Heart right ventricle (tissue), 16 donors: ENCODE measurements around the gene UBE2J2. TPM values are rescaled to one million over a fixed set of nuclear protein-coding genes. Genes with fewer than 3 reads are reported as not detected.

Source experiments
- ATAC-seq, 8 donors: fragments of 200-7000 bp; cut with Tn5 transposase; one replicate each; pipeline ENCODE4 v1.9.1; 2020; ENCODE audit warnings: mild to moderate bottlenecking in 8 of 8, moderate library complexity in 8 of 8, moderate number of reproducible peaks in 1 of 8
- DNase-seq, 2 donors: peaks; one replicate each; pipeline ENCODE4 v3.0.0-alpha.2; 2020
- H3K27ac ChIP-seq, 10 donors: fragments of 200-600 bp; sonication (generic) in 2 of 10; one replicate each; pipeline versions ENCODE4 v1.5.0 to v1.8.0; 2020 to 2022; ENCODE audit warnings: mild to moderate bottlenecking in 3 of 10
- H3K27me3 ChIP-seq, 7 donors: fragments of 200-600 bp; one replicate each; pipeline ENCODE4 v1.8.0; 2021 to 2022; ENCODE audit warnings: mild to moderate bottlenecking in 2 of 7
- H3K36me3 ChIP-seq, 9 donors: fragments of 200-600 bp; sonication (generic) in 1 of 9; one replicate each; pipeline versions ENCODE4 v1.5.0 to v1.8.0; 2020 to 2022; ENCODE audit warnings: mild to moderate bottlenecking in 2 of 9
- H3K4me1 ChIP-seq, 9 donors: fragments of 200-600 bp; sonication (generic) in 1 of 9; one replicate each; pipeline versions ENCODE4 v1.5.0 to v1.8.0; 2020 to 2022; ENCODE audit warnings: mild to moderate bottlenecking in 4 of 9
- H3K4me3 ChIP-seq, 10 donors: fragments of 200-600 bp; sonication (generic) in 2 of 10; one replicate each; pipeline versions ENCODE4 v1.5.0 to v1.8.0; 2020 to 2022; ENCODE audit warnings: mild to moderate bottlenecking in 7 of 10, moderate library complexity in 2 of 10
- H3K9me3 ChIP-seq, 11 donors: fragments of 200-600 bp in 10 of 11; sonication (generic) in 2 of 11; one replicate each; pipeline versions ENCODE4 v1.5.0 to v1.8.0; 2013 to 2022; ENCODE audit warnings: mild to moderate bottlenecking in 2 of 11, control low read depth in 1 of 11, moderate library complexity in 1 of 11
- WGBS, 2 donors: extraction: QIAGEN DNeasy Blood & Tissue Kit; methylation state at CpG; one replicate each; pipeline ENCODE4 v1.1.7; 2013; ENCODE audit warnings: inconsistent platforms in 1 of 2; 5-methylcytosine and 5-hydroxymethylcytosine counted together
- intact Hi-C, 10 donors: fragments of 100-400 bp; cut with DNase I; formaldehyde crosslinking; loops; one replicate each; pipeline versions ENCODE4 v1.11.1 to v1.14.2; 2022
- polyA plus RNA-seq, 2 donors: library from polyadenylated mRNA; stranded (reverse); fragments of 200-250 nt; gene quantifications; one replicate each; pipeline ENCODE4 v1.2.3, GENCODE V29; 2013
- total RNA-seq, 10 donors: library from RNA; stranded (reverse); fragmentation: NEBNext Ultra II Directional in 3 of 10; extraction: Animal tissue kit (Norgen Biotek cat#: 25700) in 3 of 10; gene quantifications; one replicate each; pipeline versions ENCODE4 v1.2.1 to v1.2.4, GENCODE V29; 2021 to 2023
- TF ChIP-seq, protein P1 (sequence below), 9 donors: fragments of 200-600 bp; sonication (generic) in 2 of 9; IDR thresholded peaks; one replicate each; pipeline versions ENCODE4 v1.5.0 to v1.8.0; 2021 to 2022; ENCODE audit warnings: antibody characterized with exemption in 9 of 9, mild to moderate bottlenecking in 5 of 9, moderate library complexity in 1 of 9
- donor health status: Arrhythmogenic right ventricular cardiomyopathy.
- donor health status: ischemic (EF 13 %, LVEDD 7.1; RV severe dilation, severe dysfunction).
- donor health status: healthy with polysubstance abuse.
- donor health status: DM: no; HTN: yes; CAD: no.
- donor health status: DM: no; HTN: no; CAD: no.
- donor health status: ischemic (EF 25% LVEDD 6.9; RV normal size, moderate dysfunction).
- donor health status: ischemic (EF 25% LVEDD 5.7; RV mildly dilated, moderate dysfunction).
- donor health status: healthy.
- donor health status: DM: yes; HTN: yes; CAD: no.
- donor health status: Ischemic cardiomyopathy.
- donor health status: ischemic (EF 35%, LVEDD 5.7; RV mildly dilated, moderate dysfunction).
- donor health status: nonischemic (EF 11% LVEDD 7.7; RV severe dilation, severe dysfunction).
- donor health status: DM: yes; HTN: yes; CAD: no.
- donor health status: PGD.
- donor health status: ischemic (EF 29% LVEDD 5.4; RV normal size, mild dysfunction).
- donor health status: nonischemic (EF 23%, LVEDD 6.1; RV moderate dilation, normal function).

The UBE2J2 gene
- total and polyA plus RNA-seq, 12 donors: 23.5 to 44.1 (median 30.5) TPM

DNA sequence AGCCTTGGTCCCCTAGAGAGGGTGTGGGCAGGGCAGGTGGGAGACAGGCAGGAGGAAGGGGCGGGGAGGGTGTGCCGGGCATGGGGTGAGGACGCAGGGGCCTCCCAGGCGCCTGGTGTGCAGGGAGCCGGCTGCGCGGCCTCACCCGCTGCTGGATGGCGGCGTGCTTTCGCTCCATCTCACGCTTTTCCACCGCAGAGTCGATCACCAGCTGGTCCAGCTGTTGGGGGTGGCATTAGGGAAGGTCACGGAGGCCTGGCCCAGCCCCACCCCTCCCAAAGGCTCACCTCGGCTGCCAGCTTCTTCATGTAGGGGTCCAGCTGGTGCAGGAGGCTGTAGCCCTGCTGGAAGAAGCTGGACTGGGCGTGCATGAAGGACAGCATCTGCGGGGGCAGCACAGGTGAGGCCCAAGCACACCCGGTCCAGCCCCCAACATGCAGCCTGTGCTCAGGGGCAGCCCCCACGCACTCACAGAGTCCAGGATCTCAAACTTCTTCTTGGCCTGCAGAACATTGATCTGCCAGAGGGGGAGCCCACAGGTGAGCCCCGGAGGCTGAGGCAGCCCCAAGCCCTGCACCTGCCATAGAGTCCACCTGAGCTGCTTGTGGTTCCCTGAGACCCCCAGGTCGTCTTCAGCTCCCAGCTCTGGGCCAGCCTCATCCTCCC lies 26.2 kb upstream of the UBE2J2 start:
- 87 to 90% methylated on average over 18 to 22 of the region's 22 CpGs for WGBS, 2 donors
- Histone ChIP-seq H3K27me3 (no peaks in the 10 kb centered on the region), H3K4me1 (peaks cover 6 to 20% (median 12%) of the 10 kb centered on the region in 9 donors), H3K27ac (no peak overlapping the region), H3K4me3 (no peak overlapping the region), H3K36me3 (peaks cover 0 to 48% (median 16%) of the 10 kb centered on the region in 9 donors), H3K9me3 (no peaks in the 10 kb centered on the region)
- intact Hi-C loops: loop anchor here in 3 of 10 donors (10.0 kb wide), 3 partner anchors 175 to 275 kb away; partner anchors contain the start of gene AGRN (in 1 of the 3)
- DNase-seq (no peak), ATAC-seq (no peak)
- TF ChIP-seq, protein P1, sequence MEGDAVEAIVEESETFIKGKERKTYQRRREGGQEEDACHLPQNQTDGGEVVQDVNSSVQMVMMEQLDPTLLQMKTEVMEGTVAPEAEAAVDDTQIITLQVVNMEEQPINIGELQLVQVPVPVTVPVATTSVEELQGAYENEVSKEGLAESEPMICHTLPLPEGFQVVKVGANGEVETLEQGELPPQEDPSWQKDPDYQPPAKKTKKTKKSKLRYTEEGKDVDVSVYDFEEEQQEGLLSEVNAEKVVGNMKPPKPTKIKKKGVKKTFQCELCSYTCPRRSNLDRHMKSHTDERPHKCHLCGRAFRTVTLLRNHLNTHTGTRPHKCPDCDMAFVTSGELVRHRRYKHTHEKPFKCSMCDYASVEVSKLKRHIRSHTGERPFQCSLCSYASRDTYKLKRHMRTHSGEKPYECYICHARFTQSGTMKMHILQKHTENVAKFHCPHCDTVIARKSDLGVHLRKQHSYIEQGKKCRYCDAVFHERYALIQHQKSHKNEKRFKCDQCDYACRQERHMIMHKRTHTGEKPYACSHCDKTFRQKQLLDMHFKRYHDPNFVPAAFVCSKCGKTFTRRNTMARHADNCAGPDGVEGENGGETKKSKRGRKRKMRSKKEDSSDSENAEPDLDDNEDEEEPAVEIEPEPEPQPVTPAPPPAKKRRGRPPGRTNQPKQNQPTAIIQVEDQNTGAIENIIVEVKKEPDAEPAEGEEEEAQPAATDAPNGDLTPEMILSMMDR (IDR thresholded peaks at IDR 0.05): peak in 2 of 9 donors; percentile 7 to 31

DNA sequence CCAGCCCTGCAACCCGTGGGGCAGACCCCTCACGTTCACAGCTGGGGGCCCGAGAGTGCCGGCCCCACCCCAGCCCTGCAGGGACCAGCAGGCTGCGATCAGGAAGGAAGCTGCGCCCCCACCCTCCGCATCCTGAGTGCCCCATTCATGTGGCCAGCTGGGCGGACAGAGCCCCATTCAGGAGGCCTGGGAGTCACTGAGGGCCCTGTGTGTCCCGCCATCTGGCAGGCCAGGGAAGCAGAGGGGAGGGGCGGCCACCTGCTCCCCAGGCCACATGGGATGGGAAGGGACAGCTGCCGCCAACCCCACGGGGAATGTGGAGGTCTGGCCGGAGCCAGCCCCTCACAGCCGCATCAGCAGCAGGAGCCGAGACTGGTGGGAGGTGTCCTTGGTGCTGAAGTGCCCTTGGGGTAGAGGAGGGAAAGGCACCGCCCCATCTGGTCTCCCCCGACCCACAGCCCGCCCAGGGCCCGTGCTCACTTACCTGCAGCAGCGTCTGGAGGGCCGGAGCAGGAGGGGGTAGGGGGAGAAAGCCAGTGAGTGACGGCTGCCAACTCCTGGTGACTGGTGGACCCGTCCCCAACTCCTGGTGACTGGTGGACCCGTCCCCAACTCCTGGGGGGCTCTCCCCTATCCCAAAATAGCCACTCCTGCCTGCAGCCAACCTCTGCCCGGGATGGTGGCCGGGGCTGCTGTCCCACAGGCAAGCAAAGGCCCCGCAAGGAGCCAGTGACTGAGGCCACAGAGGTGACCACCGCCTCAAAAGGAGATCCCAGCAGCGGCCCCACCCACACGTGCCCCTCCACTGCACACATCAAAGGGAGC lies 25.4 kb upstream of the UBE2J2 start:
- Histone ChIP-seq H3K27me3 (no peaks in the 10 kb centered on the region), H3K4me1 (peaks cover 0 to 12% (median 4%) of the 10 kb centered on the region in 9 donors), H3K9me3 (no peaks in the 10 kb centered on the region), H3K36me3 (peaks cover 0 to 54% (median 16%) of the 10 kb centered on the region in 9 donors), H3K27ac (no peak overlapping the region), H3K4me3 (no peak overlapping the region)
- intact Hi-C loops: loop anchor here in 3 of 10 donors (10.0 kb wide), 3 partner anchors 174 to 274 kb away; partner anchors contain the start of gene AGRN (in 1 of the 3)
- ATAC-seq (peak in 1 of 8 donors; percentile 25), DNase-seq (no peak)
- TF ChIP-seq, protein P1 (IDR thresholded peaks at IDR 0.05): no peak
- WGBS, 2 donors: 62 to 67% methylated on average over 27 to 30 of the region's 30 CpGs

DNA sequence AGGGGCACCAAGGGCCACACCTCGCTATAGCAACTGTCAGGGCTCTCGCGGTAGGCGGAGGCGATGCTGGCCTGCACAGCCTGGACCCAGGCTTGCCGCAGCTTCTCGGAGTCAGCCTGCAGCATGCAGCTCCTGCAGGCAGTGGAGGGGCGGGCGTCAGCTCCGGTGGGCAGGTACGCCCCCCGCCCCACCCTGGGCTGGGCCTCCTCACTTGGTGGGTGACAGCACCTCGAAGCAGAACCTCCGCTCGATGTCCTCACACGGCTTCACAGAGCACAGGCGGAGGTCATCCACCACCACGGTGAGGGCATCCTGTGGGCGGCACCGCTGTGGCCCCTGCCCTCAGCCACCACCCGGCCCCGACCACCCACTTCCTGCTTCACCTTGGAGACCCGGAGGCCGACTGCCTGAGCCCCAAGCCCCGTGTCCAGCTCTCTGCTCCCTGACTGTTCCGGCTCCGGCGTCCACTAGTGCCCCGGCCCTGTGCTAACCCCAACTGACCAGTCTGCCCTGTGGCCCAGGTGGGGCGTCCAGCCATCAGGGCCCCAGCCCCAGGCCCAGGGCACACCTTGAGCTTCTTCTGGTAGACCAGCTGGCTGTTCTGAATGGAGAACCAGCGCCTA lies 24.3 kb upstream of the UBE2J2 start:
- TF ChIP-seq, protein P1 (IDR thresholded peaks at IDR 0.05): no peak
- ATAC-seq: no peak
- 92 to 96% methylated on average over 31 of the region's 31 CpGs for WGBS, 2 donors
- H3K27me3 ChIP-seq: no peaks in the 10 kb centered on the region
- no peak for DNase-seq
- peaks cover 0 to 62% (median 16%) of the 10 kb centered on the region in 9 donors for H3K36me3 ChIP-seq
- intact Hi-C loops: loop anchor here in 3 of 10 donors (10.0 kb wide), 3 partner anchors 173 to 273 kb away; partner anchors contain the start of gene AGRN (in 1 of the 3)
- peaks cover 0 to 8% (median 0%) of the 10 kb centered on the region in 9 donors for H3K4me1 ChIP-seq
- H3K27ac ChIP-seq: no peak overlapping the region
- no peaks in the 10 kb centered on the region for H3K9me3 ChIP-seq
- H3K4me3 ChIP-seq: no peak overlapping the region
